LoVo (cell line): ENCODE measurements around the gene ARHGAP42.

Experiments used
- DNase-seq: peaks from one replicate; pipeline ENCODE4 v3.0.0-alpha.2; 2016; ENCODE audit warnings: low spot score

ARHGAP42 gene

DNA sequence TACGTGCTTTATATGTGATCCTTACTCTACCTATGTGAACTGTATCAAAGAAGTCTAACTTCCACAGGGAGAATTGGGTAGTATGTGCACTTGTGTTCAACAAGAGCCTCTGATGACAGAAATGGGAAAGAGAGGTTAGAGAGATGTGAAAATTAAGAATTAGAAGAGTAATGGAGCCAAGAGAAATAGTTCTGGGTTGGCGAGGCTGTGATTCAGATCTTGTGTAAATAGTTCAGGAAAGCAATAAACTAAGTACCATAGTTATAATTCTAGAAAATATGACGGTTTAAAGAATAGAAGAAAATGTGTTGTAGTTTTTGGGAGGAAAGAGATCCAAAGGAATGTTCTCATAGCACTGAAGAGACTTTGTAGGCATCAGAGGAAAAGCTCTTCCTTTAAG lies 112.4 kb downstream of the ARHGAP42 start:
- no peak for DNase-seq

DNA sequence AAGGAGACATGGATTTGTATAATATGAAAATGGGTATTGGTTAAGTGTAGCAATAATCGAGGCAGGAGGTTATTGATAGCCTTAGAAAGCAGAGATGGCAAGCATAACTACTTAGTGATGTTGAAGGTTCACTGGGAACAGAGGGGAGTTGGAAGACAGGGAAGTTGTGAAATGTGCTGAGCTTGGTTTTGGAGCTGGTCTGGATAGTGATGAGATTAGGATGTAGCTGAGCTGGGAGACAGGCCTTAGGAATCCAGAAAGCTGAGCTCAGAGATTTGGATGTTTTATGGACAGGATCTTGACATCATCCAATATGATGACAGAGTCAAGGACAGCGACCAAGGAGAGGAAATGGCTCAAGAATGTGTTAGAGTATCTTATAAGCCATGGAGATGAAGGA lies 113.1 kb downstream of the ARHGAP42 start:
- DNase-seq = no peak

DNA sequence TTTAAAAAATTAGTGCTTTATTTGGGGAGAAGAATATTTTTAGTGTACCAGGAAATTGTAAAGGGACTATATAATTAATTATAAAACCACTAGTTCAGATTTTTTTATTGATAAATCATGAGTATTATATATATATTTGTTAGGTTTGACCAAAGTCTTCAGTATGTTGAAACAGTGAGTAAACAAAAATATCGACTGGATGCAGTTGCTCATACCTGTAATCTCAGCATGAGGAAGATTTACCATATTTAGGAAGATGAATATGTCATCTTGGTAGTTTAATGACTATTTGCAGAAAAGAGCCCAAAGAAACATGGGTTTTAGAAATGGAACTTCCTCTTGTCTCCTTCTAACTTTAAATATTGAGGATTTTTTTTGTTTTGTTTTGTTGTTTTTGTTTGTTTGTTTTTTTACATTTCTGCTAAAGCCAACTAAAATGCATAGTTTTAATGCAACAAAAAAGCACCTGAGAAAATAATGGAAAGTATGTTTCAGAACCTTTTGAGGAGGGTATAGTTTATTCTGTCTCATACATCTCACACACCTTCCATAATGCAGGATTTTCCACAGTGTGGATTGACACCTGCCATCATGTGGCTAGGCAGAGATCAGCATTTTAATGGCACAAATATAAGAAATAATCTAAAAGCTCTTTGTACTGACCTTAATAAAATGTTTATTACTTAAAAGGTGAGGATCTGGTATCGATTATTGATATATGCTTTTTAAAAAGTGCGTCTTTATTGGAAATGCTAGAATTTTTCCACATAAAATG lies 114.3 kb downstream of the ARHGAP42 start:
- no peak for DNase-seq

DNA sequence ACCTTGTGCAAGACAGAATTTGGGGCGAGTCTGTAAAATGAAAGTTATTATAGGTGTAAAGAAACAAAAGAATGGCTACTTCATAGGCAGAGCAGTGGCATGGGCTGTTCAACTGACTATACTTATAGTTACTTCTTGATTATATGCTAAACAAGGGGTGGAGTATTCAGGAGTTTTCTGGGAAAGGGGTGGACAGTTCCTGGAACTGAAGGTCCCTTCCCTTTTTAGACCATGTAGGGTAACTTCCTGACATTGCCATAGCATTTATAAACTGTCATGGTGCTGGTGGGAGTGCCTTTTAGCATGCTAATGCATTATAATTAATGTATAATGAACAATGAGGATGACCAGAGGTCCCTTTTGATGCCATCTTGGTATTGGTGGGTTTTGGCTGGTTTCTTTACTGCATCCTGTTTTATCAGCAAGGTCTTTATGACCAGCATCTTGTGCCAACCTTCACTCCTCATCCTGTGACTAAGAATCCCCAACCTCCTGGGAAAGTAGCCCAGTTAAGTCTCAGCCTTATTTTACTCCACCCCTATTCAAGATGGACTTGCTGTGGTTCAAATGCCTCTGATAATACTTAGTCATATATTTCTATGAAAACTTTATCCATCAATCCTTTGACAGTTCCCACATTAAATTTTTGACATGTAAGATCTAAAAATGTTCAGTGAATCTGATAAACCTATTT lies 118.6 kb downstream of the ARHGAP42 start:
- no peak for DNase-seq

DNA sequence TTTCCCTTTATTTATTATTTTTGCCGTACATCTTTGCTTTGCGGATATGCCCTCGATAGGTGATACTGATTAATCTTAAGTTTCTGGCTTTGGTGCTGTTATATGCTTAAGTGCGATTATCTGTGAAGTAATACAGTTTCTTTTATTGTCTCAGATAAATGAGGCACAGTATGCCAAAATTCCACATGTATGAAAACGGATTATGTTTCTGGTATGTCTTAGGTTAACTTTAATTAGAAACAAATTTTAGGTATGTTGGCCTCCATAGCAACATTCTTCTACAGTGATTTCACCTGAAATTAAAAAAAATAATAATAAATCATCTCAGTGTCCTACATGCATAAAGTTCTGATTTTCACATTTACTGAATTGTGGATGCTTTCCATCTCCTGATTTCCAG lies 119.2 kb downstream of the ARHGAP42 start:
- no peak for DNase-seq

DNA sequence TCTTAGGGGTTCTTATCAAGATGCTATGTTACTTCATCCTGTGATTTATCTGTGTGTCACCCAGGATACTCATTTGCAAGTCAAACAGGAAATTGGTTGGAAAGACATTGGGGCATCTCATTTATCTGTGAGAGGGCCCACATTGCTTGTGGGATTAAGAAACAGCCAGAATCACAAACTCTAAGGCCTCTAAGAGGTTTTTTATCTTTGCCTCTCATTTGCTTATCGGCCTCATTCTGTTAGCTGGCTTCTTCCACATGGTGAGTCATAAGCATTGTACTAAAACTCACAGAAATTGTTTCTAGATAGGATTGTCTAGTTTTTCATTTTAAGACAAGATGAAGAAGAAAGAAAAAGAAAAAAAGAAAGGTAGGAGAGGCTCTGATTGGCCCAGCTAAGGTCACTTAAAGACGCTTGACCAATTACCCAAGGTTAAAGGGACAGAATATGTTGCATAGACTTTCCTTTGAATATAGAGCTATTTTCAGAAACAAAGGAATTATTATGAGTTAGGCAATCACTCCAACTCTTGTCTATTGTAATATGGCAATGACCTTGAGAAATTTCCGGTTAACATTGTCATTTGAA lies 121.9 kb downstream of the ARHGAP42 start:
- DNase-seq = no peak

DNA sequence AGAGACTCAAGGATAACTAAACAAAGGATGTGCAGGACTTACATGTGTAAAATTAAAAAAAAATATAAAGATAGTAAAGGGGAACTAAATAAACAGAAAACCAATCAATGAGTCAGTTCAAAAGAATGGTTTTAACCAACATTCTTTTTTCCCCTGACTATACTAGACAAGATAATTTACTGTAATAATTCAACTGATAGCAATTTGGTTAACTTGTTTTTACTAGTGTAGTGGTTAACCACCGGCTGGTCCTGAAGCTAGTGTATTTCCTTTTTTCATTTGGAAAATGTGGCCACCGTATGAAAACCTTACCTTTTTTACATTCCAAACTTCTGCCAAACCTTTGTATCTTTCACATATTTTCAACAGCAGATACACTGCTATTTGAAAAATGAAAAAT lies 123.1 kb downstream of the ARHGAP42 start:
- peak; percentile 18 for DNase-seq

DNA sequence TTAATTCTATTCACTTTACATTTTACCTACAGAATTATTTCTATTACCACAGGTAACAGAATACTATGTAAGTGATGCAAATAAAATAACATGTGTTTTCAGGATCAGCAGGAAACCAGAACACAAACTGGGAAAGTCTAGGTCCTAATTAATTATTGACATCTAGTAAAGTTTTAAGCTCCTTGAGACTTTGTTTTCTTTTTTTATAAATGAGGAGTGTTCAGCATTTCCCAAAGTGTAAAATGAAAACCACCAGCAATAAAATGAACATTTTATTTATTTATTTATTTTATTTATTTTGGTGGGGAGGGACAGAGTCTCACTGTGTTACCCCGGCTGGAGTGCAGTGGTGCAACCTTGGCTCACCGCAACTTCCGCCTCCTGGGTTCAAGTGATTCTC lies 123.6 kb downstream of the ARHGAP42 start:
- no peak for DNase-seq

DNA sequence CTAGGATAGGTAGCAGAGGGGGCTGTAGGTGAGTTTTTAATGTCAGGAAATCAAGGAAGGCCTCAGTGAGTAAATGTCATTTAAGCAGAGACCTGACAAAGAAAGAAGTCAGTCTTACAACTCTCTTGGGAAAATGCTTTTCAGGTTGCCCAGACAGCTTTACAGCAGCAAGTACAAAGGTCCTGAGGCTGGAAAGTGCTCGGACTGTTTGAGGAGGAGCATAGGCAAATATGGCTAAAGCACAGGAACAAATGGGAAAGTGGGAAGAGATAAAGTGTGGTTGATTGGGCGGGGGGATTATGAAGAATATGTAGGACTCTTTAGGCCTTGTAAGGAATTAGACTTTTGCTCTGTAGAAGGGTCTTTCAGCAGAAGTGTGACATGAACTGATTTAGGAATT lies 125.4 kb downstream of the ARHGAP42 start:
- no peak for DNase-seq

DNA sequence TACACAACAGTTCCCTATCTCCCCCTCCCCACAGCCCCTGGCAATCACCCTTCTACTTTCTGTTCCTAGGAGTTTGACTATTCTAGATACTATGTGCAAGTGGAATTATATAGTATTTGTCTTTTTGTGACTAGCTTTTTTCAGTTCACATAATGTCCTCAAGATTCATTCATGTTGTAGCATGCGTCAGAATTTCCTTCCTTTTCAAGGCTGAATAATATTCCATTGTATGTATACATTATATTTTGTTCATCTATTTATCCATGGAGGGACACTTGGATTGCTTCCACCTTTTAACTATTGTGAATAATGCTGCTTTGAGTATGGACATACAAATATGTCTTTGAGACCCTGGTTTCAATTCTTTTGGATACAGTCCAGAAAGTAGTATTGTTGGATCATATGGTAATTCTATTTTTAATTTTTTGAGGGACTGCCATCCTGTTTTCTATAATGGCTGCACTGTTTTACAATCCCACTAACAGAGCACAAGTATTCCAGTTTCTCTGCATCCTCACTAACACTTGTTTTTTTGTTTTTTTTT lies 128.8 kb downstream of the ARHGAP42 start:
- DNase-seq = no peak

DNA sequence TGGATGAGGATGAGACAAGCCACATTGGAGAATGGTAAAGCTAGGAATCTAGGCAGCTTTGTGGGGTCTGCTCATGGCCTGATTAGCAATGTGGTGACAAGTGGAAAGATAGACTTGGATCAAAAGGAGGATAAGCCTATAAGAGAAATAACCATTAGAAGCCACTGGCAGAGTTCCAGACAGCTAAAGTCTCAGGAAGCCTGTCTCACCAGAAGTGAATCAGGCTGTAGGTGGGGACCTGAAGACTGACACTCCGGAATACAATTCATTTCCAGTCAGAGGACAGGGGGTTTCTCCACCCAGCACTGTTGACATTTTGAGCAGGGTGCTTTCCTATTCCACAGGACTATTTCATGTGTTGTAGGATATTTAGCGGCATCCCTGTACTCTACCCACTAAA lies 129.7 kb downstream of the ARHGAP42 start:
- no peak for DNase-seq

DNA sequence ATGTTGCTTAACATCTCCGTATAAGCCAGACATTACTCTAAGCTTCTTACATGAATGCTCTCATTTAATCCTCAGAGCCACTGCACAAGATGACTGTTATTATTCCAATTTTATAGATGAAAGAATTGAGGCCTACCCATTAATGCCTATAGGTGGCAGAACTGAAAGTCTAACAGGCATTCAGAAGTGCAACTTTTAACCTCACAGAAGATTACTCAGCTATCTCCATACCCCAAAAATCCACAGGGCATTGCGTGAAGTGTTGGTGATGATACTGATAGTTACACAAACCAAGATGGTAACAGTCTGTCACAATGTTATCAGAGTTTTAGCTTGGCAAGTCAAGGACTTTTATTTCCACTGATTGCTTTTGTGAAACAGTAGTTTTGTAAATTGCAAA lies 130.5 kb downstream of the ARHGAP42 start:
- DNase-seq = no peak

DNA sequence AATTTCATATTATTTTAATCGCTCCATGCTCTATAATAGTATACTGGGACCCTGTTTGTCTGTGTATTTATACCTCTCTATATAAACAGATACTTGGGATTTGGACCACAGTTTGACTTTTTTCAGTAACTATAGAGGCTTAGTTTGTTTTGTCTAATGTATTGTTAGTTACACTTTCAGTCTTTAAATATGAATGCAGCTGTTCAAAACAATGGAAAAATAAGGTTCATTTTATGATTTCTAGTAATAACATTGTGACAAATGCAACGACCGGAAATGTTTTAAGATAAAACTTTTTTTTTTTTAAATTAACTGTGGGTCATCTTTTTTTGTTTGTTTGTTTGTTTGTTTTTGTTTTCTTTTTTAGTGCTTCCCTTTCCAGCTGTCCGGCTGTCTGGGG lies 133.5 kb downstream of the ARHGAP42 start:
- no peak for DNase-seq

DNA sequence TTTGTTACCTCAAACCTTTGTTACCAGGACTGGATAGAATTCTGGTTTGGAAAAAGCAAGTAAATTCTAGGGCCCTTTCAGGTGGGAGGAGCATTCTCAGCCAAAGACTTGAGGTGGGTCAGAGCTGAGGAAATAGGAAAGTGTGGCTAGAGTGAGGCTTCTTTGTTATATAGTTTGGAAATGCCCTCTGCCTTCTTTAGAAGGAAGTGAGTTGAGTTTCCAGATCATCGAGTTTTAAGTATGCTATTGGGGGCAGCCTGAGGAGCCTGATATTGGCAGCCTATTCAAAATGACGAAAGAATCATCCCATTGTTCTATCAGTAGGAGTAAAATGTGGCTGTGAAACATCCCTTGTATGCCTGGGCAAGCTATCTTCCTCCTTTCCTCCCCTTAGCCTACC lies 134.1 kb downstream of the ARHGAP42 start:
- no peak for DNase-seq

DNA sequence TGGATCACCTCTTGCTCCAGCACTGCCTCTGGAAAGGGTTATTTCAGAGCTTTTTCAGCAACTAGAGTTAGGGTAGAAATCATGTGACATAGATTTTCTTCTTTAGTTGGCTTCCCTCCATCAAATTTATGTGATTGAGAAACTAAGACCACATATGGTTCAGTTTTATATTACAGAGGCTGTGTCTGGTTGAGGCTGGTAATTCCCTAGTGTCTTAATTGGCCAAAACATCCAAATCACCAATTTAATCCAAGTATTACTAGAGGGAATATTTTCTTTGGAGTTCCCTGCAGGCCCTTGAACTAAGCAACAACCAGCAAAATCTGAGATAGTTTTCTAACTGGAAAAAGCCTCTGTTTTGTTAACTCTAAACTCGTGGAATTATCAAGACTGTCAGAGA lies 136.3 kb downstream of the ARHGAP42 start:
- no peak for DNase-seq

DNA sequence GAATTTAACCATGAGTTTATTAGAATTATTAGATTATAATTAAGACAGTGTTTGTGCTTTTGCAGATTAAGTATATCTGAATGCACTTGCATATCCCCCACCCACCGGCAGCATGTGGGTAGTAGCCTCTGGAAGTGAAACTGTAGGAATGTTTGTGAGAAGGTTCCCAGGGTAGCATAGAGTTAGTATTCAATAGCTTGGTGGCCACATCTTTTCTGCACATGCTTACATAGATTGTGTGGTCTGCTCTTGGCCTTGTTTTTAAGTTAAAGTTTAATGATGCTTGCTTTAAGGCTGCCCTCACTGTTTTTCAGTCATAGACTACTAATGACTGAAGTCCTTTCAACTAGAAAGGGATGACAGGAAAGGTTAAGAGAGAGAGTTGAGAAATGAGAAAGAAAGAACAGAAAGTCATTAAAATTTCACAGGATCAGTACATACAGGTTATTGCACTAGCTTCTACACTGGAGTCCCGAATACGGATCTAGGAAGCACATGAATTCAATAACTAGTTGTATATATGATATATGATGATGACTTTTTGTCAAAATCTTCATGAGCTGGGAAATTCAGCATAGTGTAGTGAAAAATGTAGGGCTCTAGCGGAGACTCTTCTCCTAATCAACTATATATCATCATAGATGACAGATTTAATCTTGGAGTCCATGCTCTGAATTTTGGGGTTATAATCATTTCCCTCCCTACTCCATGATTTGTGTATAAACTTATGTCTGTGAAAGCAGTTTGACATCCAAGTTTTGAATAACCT lies 137.1 kb downstream of the ARHGAP42 start:
- DNase-seq = no peak

DNA sequence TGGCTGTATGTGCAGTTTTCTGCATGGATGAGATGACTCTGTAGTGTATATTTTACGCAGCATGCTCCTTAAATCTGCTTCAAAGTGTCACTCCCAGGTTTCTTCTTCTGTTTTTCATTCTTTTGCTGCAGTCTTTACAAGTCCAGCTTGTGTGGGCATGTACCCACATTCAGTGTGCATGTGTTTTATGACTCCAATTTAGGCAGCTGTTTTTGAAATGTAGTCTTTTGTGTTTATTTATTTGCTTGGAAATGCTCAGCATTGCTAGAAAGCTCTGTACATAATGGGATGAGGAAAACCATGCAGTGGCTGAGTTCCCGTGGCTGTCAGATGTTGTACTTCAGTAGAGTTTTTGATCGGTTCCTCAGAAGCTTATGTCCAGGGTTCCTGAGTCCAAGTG lies 138.5 kb downstream of the ARHGAP42 start:
- no peak for DNase-seq

DNA sequence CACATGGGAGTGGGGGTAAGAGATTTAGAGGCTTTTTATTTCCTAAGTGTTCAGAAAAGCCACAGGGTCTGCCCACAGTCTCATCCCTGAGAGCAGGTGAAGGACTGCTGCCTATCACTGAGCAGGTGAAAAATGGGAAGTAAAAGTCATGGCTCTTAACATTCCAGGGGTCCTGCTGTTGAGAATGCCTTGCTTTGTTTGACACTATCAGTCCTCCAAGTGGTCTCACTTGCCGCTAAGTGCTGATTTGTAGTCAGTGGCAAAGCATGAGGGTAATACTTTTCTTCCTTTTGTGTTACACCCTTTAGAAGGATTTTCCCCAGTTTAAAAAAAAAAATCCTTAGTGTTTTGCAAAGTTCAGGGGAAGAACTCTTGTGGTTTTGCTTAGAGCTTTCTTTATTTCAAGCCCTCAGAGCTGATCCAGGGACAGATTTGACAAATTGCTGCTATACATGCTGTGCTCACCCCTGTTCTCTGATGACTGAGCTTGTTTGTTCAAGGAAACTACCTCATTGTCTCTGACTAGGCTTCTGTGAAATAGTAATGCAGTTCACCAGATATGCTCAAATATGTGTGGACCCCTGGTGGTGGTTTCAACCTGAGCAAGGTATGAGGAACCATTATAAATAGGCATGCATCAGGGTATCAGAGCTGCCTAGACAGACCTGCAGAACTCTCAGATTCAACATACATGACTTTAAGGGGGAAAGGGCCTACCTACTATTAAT lies 141.0 kb downstream of the ARHGAP42 start:
- peak; percentile 41 for DNase-seq

DNA sequence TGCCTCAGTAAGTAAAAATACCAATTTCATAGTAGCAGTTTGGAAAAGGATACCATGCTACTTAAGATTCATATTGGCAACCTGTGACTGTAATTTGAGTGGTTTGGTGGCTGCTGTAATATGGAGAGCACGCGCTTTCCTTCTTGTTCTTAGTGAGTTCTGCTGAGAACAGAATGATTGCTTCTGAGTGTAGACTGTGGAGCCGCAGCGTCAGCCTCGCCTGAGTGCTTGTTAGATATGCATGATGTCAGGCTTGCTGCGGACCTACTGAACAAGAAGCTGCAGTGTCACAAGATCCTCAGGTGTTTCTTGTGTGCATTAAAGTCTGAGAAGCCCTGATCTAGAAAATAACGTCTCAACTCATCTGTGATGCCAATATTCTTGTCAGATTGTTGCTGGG lies 143.2 kb downstream of the ARHGAP42 start:
- DNase-seq = no peak

DNA sequence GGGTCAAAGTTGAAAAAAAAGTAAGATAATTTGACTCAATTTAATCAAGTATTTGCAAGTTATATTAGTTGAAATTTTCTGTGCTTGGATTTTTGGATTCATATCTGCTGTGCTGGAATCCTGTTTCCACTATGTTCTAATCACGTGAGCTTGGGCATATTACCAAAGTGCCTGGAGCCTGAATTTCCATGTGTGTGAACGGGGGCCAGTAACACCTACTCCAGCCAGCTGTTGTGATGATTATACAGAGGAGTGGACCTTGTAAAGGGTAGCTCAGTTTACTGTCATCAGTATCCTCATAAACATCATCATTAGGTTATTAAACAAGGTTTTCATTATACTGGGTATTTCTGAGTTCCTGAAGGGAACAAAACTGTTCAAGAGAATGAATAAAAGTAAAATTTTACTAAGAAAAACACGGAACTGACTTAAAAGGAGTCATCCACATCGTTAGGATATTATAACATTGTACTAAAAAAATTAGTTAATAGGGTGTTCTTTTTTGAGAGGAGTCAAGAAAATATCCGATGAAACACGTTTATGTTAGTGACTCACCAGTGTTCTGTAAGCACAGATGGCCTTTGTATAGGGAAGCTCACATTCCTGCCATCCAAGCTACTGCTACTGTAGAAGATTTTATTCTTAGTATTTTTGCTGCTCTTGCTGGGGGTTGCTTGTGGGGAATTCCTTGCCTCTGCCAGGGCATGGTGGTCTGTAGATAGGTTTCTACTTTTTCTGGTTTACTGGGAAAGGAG lies 144.1 kb downstream of the ARHGAP42 start:
- DNase-seq = peak; percentile 19

DNA sequence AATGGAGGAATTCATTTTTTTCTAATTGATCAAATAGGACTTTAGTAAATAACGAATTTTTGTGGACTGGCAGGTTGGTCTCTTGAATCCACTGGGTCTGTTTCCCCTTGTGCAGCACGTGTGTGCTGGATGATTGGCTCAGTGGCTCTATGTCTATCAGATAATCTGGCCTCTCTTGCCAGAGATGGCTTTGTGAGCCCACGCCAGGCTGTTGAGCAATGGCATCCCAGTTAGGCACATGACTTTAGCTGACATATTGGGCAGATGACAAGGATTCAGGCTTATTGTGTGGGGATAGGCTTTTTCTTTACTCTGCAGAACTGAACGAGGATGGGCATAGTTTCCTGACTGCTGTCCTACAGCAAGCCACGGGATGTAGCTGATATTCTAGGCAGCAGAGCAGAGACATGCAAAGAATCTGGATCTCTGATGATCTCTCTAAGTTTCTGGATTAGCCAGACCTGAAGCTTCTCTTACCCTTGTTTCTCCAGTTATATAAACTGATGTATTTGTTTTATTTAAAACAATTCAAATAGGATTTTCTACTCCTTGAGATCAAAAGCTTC lies 144.9 kb downstream of the ARHGAP42 start:
- DNase-seq = no peak
